Measurements from ENCODE around the gene CATSPER3. TPM values are rescaled to one million over a fixed set of nuclear protein-coding genes. Genes with fewer than 3 reads are reported as not detected.

CATSPER3 gene
- total and polyA plus RNA-seq, 2 of the 8 experiments (the other 6 are each of a cell fraction or from before 2014, with no cell fraction given) = 0.62 TPM; not detected in 1

DNA sequence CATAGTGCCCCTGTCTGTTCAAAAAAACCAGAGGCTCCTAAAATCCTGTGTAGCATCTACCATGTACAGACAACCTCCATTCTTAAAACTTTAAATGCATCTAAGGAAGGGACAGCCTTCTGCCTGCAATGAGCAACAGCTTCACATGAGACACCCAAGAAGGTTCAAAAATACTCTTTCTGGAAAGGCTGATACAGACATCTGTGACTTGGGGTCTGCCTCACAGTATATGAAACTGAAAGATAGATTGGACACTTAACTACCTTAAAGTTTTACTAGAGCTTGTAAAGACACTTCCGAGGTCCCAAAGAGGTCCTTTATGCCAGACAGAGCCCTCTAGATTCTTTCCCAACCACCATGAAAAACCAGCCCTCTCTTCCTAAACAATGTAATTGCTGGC, 28.2 kb upstream of the CATSPER3 start:
- FAIRE-seq (no peak), DNase-seq (ENCODE audit: low read depth in 1 of 2, low spot score in 2 of 2) (no peak)
- H3K4me3 ChIP-seq (ENCODE audit: extremely low read depth in 1 of 4, insufficient read depth in 2 of 4, low read depth in 3 of 4, low read length in 4 of 4) = no peak overlapping the region
- no peak overlapping the region for H3K56ac ChIP-seq (replicated peaks; ENCODE audit: insufficient read length, low read depth, low read length)
- H3K4me2 ChIP-seq (ENCODE audit: insufficient read depth in 1 of 2, low read depth in 2 of 2, low read length in 2 of 2) = no peak overlapping the region
- no peaks in the 10 kb centered on the region for H3K79me1 ChIP-seq (ENCODE audit: low read depth, low read length)
- POLR2A ChIA-PET (ENCODE audit: partially characterized antibody) = interaction anchor here (1.8 kb wide), 1 partner anchor 9 kb away, joined by 3 read pairs; no protein-coding TSS in a partner anchor
- H2BK12ac ChIP-seq (ENCODE audit: low read depth, low read length) = no peak overlapping the region
- no peaks in the 10 kb centered on the region for H3K27me3 ChIP-seq (replicated peaks in 1 of 4; ENCODE audit: control insufficient read depth in 3 of 4, extremely low read depth in 1 of 4, insufficient read depth in 3 of 4, low read length in 3 of 4)
- H3K4me1 ChIP-seq (replicated peaks in 1 of 4; ENCODE audit: control insufficient read depth in 3 of 4, insufficient read depth in 4 of 4, low read length in 3 of 4) = no peaks in the 10 kb centered on the region
- peaks cover 0 to 3% (median 0%) of the 10 kb centered on the region in 4 experiments; a peak in 2 of 8 replicates for H3K36me3 ChIP-seq (ENCODE audit: control insufficient read depth in 2 of 4, insufficient read depth in 4 of 4, low read length in 3 of 4)
- H2BK20ac ChIP-seq (ENCODE audit: low read length) = no peak overlapping the region
- WGBS, 2 experiments (ENCODE audit: extremely low coverage in 1 of 2, insufficient coverage in 1 of 2, insufficient read length in 1 of 2, insufficient replicate concordance in 2 of 2, low coverage in 1 of 2, low lambda C conversion rate in 2 of 2, missing lambda C conversion rate in 1 of 2) = 87% methylated on average over 1 of the region's 1 CpG; no CpG with 5 or more reads in 1 of the 2 experiments
- H3K9me3 ChIP-seq (ENCODE audit: insufficient read depth in 2 of 2, low read depth in 1 of 2, low read length in 1 of 2) = no peaks in the 10 kb centered on the region
- H3K4ac ChIP-seq (replicated peaks; ENCODE audit: insufficient read length, low read depth, low read length) = no peak overlapping the region
- H3K23ac ChIP-seq (ENCODE audit: insufficient read length) = no peak overlapping the region
- no peak overlapping the region for H2BK5ac ChIP-seq (ENCODE audit: low read depth, low read length)
- no peak overlapping the region for H4K91ac ChIP-seq (replicated peaks; ENCODE audit: insufficient read length, low read length)
- H3K14ac ChIP-seq (ENCODE audit: insufficient read length) = no peak overlapping the region
- no peak overlapping the region for H4K5ac ChIP-seq (ENCODE audit: insufficient read length, low read depth, low read length)
- H3K79me2 ChIP-seq (ENCODE audit: control insufficient read depth in 1 of 2, insufficient read depth in 2 of 2, low read length in 2 of 2) = no peaks in the 10 kb centered on the region
- H3K27ac ChIP-seq (ENCODE audit: low read depth, low read length) = no peak overlapping the region
- H2AFZ ChIP-seq (ENCODE audit: low read length) = no peak overlapping the region
- no peak overlapping the region for H2BK15ac ChIP-seq (ENCODE audit: low read length)
- CTCF ChIA-PET (ENCODE audit: partially characterized antibody) = interaction anchor here (0.7 to 1.2 kb wide), 3 partner anchors 23 to 252 kb away, joined by 3 read pairs; no protein-coding TSS in a partner anchor
- H3K23me2 ChIP-seq (ENCODE audit: low read depth, low read length) = no peaks in the 10 kb centered on the region
- no peak overlapping the region for H3K9ac ChIP-seq (replicated peaks in 1 of 4; ENCODE audit: extremely low read depth in 1 of 4, low read depth in 3 of 4, low read length in 3 of 4)
- TF ChIP-seq YY1 (IDR thresholded peaks at IDR 0.05; ENCODE audit: low read depth, low read length) = no peak
- no peak overlapping the region for H2AK5ac ChIP-seq (ENCODE audit: low read depth, low read length)
- H4K20me1 ChIP-seq (replicated peaks in 1 of 2; ENCODE audit: control insufficient read depth in 1 of 2, insufficient read depth in 2 of 2, low read length in 2 of 2) = no peaks in the 10 kb centered on the region
- H4K8ac ChIP-seq (ENCODE audit: extremely low read depth, insufficient read depth, low read length) = no peak overlapping the region
- H3K18ac ChIP-seq (ENCODE audit: extremely low read depth, low read length) = no peak overlapping the region
- H2BK120ac ChIP-seq (replicated peaks; ENCODE audit: low read depth, low read length) = no peak overlapping the region
